ENCODE data around the gene SNX22.

Gene SNX22

GRCh38 chr15:64158363-64159134 is 7.0 kb downstream of the SNX22 start:
- H3K4me3 ChIP-seq (ENCODE audit: low read depth, low read length) = no peak overlapping the region
- no peak for TF ChIP-seq CTCF (IDR thresholded peaks at IDR 0.05; ENCODE audit: low read depth, low read length)

GRCh38 chr15:64161688-64162477 is 10.4 kb downstream of the SNX22 start:
- peak overlapping the region; percentile 82 for H3K4me3 ChIP-seq (ENCODE audit: low read depth, low read length)
- TF ChIP-seq CTCF (IDR thresholded peaks at IDR 0.05; ENCODE audit: low read depth, low read length) = no peak

GRCh38 chr15:64162478-64162868 is 10.9 kb downstream of the SNX22 start:
- no peak for TF ChIP-seq CTCF (IDR thresholded peaks at IDR 0.05; ENCODE audit: low read depth, low read length)
- peak overlapping the region; percentile 82 for H3K4me3 ChIP-seq (ENCODE audit: low read depth, low read length)

GRCh38 chr15:64162869-64163658 is 11.5 kb downstream of the SNX22 start, which contains the start of gene PPIB:
Gene PPIB, minus strand, starts transcription at chr15:64163022. Its CDS starts 36 bp downstream, at chr15:64162986.
- H3K4me3 ChIP-seq (ENCODE audit: low read depth, low read length) = peak within 1 kb of the TSS; percentile 82
- peak; percentile 27 for TF ChIP-seq CTCF (IDR thresholded peaks at IDR 0.05; ENCODE audit: low read depth, low read length)

GRCh38 chr15:64163659-64164362 is 12.3 kb downstream of the SNX22 start:
- peak overlapping the region; percentile 49 for H3K4me3 ChIP-seq (ENCODE audit: low read depth, low read length)
- no peak for TF ChIP-seq CTCF (IDR thresholded peaks at IDR 0.05; ENCODE audit: low read depth, low read length)

GRCh38 chr15:64164436-64164835 is 12.9 kb downstream of the SNX22 start:
- no peak overlapping the region for H3K4me3 ChIP-seq (ENCODE audit: low read depth, low read length)
- no peak for TF ChIP-seq CTCF (IDR thresholded peaks at IDR 0.05; ENCODE audit: low read depth, low read length)

All from WI38 (cell line).